B cell (primary cell): ENCODE measurements around the gene APOC1. TPM values are rescaled to one million over a fixed set of nuclear protein-coding genes. Genes with fewer than 3 reads are reported as not detected.

ENCODE experiments used
- ATAC-seq: fragments of 200-7000 bp; cut with Tn5 transposase; one replicate; pipeline ENCODE4 v1.10.0; 2021; ENCODE audit warnings: low read depth, mild to moderate bottlenecking, moderate number of reproducible peaks, moderate library complexity
- CTCF ChIA-PET: fragments of 350-600 bp; sonication (Branson Sonifier 250); formaldehyde crosslinking; loops from one replicate; lab custom pipeline; 2021; ENCODE audit warnings: antibody characterized with exemption, inconsistent platforms; lab: Charles Lee
- POLR2A ChIA-PET: fragments of 350-600 bp; sonication (Branson Sonifier 250); formaldehyde crosslinking; loops from one replicate; lab custom pipeline; 2021; ENCODE audit warnings: antibody characterized with exemption; lab: Charles Lee
- DNase-seq: peaks from one replicate; pipeline ENCODE4 v3.0.0; 2013
- H2AFZ ChIP-seq: 2 replicates; pipeline ENCODE4 v1.6.1; 2012; ENCODE audit warnings: mild to moderate bottlenecking, low read depth, low read length; ENCODE audit not compliant: insufficient read depth, poor library complexity, severe bottlenecking
- H3K27ac ChIP-seq, 2 donors: 1 replicate in 1 of 2; 2 replicates in 1 of 2; pipeline ENCODE4 v1.5.1; 2012 to 2013; ENCODE audit warnings: low read length in 2 of 2, mild to moderate bottlenecking in 2 of 2, moderate library complexity in 1 of 2
- H3K27me3 ChIP-seq, 4 experiments: fragments of 200-600 bp in 1 of 4; sonication (generic) in 1 of 4; replicated peaks in 1 of 4; 1 replicate in 2 of 4; 2 replicates in 2 of 4; pipeline versions ENCODE4 v1.6.1 to v1.7.0; 2013 to 2016; ENCODE audit warnings: low read length in 3 of 4, mild to moderate bottlenecking in 2 of 4, mixed read lengths in 1 of 4, moderate library complexity in 1 of 4; ENCODE audit not compliant: insufficient read depth in 4 of 4, control insufficient read depth in 3 of 4; ENCODE audit errors: control extremely low read depth in 1 of 4
- H3K36me3 ChIP-seq, 2 experiments: replicated peaks in 1 of 2; 1 replicate in 1 of 2; 2 replicates in 1 of 2; pipeline versions ENCODE4 v1.6.1 to v1.7.1; 2013; ENCODE audit warnings: low read length in 1 of 2; ENCODE audit not compliant: insufficient read depth in 2 of 2, control insufficient read depth in 1 of 2; ENCODE audit errors: control extremely low read depth in 1 of 2, extremely low read depth in 1 of 2
- H3K4me1 ChIP-seq, 2 donors: fragments of 200-600 bp in 1 of 2; sonication (generic) in 1 of 2; 1 replicate in 1 of 2; 2 replicates in 1 of 2; pipeline versions ENCODE4 v1.5.1 to v1.6.1; 2013 to 2017; ENCODE audit warnings: low read length in 2 of 2; ENCODE audit not compliant: control insufficient read depth in 2 of 2, insufficient read depth in 2 of 2
- H3K4me2 ChIP-seq: replicated peaks from 2 replicates; pipeline ENCODE3; 2012; ENCODE audit warnings: mild to moderate bottlenecking, low read depth, low read length; ENCODE audit not compliant: poor library complexity, severe bottlenecking
- H3K4me3 ChIP-seq, 5 experiments: fragments of 200-600 bp in 1 of 5; sonication (generic) in 1 of 5; 1 replicate in 3 of 5; 2 replicates in 2 of 5; pipeline versions ENCODE4 v1.5.1 to v1.7.0; 2011 to 2016; ENCODE audit warnings: low read length in 4 of 5, mild to moderate bottlenecking in 4 of 5, low read depth in 2 of 5, control low read depth in 1 of 5, moderate library complexity in 1 of 5; ENCODE audit not compliant: insufficient read depth in 1 of 5; ENCODE audit errors: control extremely low read depth in 1 of 5, extremely low read depth in 1 of 5
- H3K79me2 ChIP-seq: fragments of 200-600 bp; sonication (generic); one replicate; pipeline ENCODE4 v1.6.0; 2016; ENCODE audit warnings: low read length; ENCODE audit not compliant: control insufficient read depth, insufficient read depth
- H3K9ac ChIP-seq: fragments of 200-600 bp; sonication (generic); 2 replicates; pipeline ENCODE4 v1.6.1; 2017; ENCODE audit warnings: mild to moderate bottlenecking, low read length, moderate library complexity
- H3K9me3 ChIP-seq, 3 donors: one replicate each; pipeline versions ENCODE4 v1.6.1 to v1.7.1; 2013; ENCODE audit warnings: low read length in 2 of 3; ENCODE audit not compliant: control insufficient read depth in 2 of 3, insufficient read depth in 1 of 3; ENCODE audit errors: control extremely low read depth in 1 of 3
- H4K20me1 ChIP-seq: 2 replicates; pipeline ENCODE4 v1.6.0; 2012; ENCODE audit warnings: mild to moderate bottlenecking, low read length; ENCODE audit not compliant: insufficient read depth, control insufficient read depth, poor library complexity, severe bottlenecking
- H3K27ac Mint-ChIP-seq: one replicate; pipeline ENCODE4 v1.8.0; 2021; ENCODE audit warnings: mixed read lengths
- H3K27me3 Mint-ChIP-seq: one replicate; pipeline ENCODE4 v1.8.0; 2021; ENCODE audit warnings: mixed read lengths
- H3K4me1 Mint-ChIP-seq: one replicate; pipeline ENCODE4 v1.8.0; 2021; ENCODE audit warnings: mixed read lengths
- H3K4me3 Mint-ChIP-seq: one replicate; pipeline ENCODE4 v1.8.0; 2021; ENCODE audit warnings: mixed read lengths
- H3K9me3 Mint-ChIP-seq: one replicate; pipeline ENCODE4 v1.8.0; 2022; ENCODE audit warnings: mixed read lengths; ENCODE audit not compliant: insufficient read depth
- EZH2 ChIP-seq: IDR thresholded peaks from 2 replicates; pipeline ENCODE4 v1.6.1; 2012; ENCODE audit warnings: borderline replicate concordance, low read depth, mild to moderate bottlenecking, moderate library complexity, low read length; ENCODE audit not compliant: insufficient read depth, poor library complexity, severe bottlenecking
- WGBS: methylation state at CpG from one replicate; pipeline ENCODE4 v1.1.5; 2013; ENCODE audit warnings: missing lambda C conversion rate; ENCODE audit not compliant: insufficient coverage; 5-methylcytosine and 5-hydroxymethylcytosine counted together
- intact Hi-C: fragments of 100-400 bp; cut with micrococcal nuclease; formaldehyde crosslinking; loops from one replicate; pipeline ENCODE4 v1.10.0; 2022
- polyA plus RNA-seq: library from polyadenylated mRNA; depleted of rRNA; stranded (reverse); fragments of >200 nt; gene quantifications from 2 replicates; pipeline ENCODE4 v1.2.3, GENCODE V29; 2012
- total RNA-seq, 2 donors: library from RNA; stranded (reverse); fragments of 120-200 nt in 1 of 2; gene quantifications; 1 replicate in 1 of 2; 2 replicates in 1 of 2; pipeline versions ENCODE4 v1.2.3 to v1.2.4, GENCODE V29; 2013 to 2022
- TF ChIP-seq, protein P1 (sequence below): fragments of 200-600 bp; IDR thresholded peaks from one replicate; pipeline ENCODE4 v1.8.0; 2022; ENCODE audit warnings: antibody characterized with exemption, mild to moderate bottlenecking

The APOC1 gene
- total and polyA plus RNA-seq, 2 donors (not counting 1 experiment from before 2014, with no cell fraction given) = not detected

GRCh38 chr19:44959691-44960090 is 45.3 kb downstream of the APOC1 start:
- Mint-ChIP-seq H3K27me3 (no peaks in the 10 kb centered on the region), H3K27ac (peak overlapping the region; percentile 98), H3K4me1 (peaks cover 70% of the 10 kb centered on the region), H3K9me3 (no peaks in the 10 kb centered on the region), H3K4me3 (peak overlapping the region; percentile 45)
- Histone ChIP-seq H3K4me3 (no peak overlapping the region), H3K27me3 (no peaks in the 10 kb centered on the region), H2AFZ (no peak overlapping the region), H3K9me3 (no peaks in the 10 kb centered on the region), H3K4me2 (no peak overlapping the region), H3K27ac (peak overlapping the region; percentile 34 to 86), H3K36me3 (peaks cover 2 to 14% of the 10 kb centered on the region in 2 experiments), H3K9ac (no peak overlapping the region), H3K4me1 (peaks cover 62 to 67% of the 10 kb centered on the region in 2 donors), H3K79me2 (peaks cover 95% of the 10 kb centered on the region), H4K20me1 (peaks cover 49% of the 10 kb centered on the region)
- no peak for TF ChIP-seq EZH2
- TF ChIP-seq, protein P1, sequence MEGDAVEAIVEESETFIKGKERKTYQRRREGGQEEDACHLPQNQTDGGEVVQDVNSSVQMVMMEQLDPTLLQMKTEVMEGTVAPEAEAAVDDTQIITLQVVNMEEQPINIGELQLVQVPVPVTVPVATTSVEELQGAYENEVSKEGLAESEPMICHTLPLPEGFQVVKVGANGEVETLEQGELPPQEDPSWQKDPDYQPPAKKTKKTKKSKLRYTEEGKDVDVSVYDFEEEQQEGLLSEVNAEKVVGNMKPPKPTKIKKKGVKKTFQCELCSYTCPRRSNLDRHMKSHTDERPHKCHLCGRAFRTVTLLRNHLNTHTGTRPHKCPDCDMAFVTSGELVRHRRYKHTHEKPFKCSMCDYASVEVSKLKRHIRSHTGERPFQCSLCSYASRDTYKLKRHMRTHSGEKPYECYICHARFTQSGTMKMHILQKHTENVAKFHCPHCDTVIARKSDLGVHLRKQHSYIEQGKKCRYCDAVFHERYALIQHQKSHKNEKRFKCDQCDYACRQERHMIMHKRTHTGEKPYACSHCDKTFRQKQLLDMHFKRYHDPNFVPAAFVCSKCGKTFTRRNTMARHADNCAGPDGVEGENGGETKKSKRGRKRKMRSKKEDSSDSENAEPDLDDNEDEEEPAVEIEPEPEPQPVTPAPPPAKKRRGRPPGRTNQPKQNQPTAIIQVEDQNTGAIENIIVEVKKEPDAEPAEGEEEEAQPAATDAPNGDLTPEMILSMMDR = no peak
- DNase-seq (no peak), ATAC-seq (no peak)
- POLR2A ChIA-PET = no interaction called here
- intact Hi-C loops = no loop called here
- 96% methylated on average over 3 of the region's 5 CpGs for WGBS
- CTCF ChIA-PET = no interaction called here

DNA sequence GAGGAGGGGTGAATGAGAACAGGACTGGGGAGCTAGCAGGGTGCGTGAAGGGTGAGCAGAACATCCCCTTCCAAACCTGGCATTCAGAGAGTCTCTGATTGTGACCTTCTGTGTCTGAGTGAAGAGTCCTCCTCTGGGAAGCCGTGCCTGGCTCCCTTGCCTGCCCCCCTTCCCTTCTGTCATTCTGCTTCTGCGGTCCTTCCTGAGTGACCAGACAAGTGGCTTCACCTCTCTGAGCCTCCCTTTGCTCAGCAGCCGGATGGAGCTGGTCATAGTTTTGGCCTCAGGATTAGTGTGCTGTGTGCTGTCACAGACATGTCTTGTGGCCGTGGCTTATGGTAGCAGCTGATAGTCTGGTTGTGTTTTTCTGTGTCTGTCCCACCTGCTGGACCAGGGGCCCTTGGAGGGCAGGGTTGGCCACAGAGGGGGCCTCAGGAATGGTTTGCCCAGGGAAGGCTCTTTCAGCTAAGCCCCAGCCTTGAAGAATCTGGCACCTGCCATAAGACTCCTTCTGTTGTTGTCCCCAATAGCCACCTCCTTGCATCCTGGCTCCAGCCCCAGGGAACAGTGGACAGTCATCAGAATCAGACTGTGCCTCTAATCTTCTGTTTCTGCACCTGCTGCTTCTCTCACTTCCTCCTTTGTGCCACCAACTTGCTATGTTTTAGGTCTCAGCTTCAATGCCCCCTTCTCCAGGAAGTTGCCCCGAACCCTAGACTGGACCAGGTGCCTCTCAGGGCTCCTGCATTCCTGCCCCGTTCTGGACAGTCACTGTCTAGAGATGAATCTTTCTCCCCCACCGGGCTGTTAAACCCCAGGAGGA is 46.7 kb downstream of the APOC1 start:
- peak overlapping the region; percentile 22 for H3K9ac ChIP-seq
- 21% methylated on average over 5 of the region's 8 CpGs for WGBS
- intact Hi-C loops = no loop called here
- H3K79me2 ChIP-seq = peaks cover 93% of the 10 kb centered on the region
- Mint-ChIP-seq H3K4me1 (peaks cover 60% of the 10 kb centered on the region), H3K4me3 (peak overlapping the region; percentile 77), H3K27ac (peak overlapping the region; percentile 98), H3K9me3 (no peaks in the 10 kb centered on the region), H3K27me3 (no peaks in the 10 kb centered on the region)
- DNase-seq (peak; percentile 71), ATAC-seq (peak; percentile 89)
- peak overlapping the region; percentile 43 for H2AFZ ChIP-seq
- H4K20me1 ChIP-seq = peaks cover 46% of the 10 kb centered on the region
- peak overlapping the region; percentile 71 for H3K4me2 ChIP-seq
- H3K36me3 ChIP-seq = peaks cover 5 to 20% of the 10 kb centered on the region in 2 experiments
- H3K27ac ChIP-seq = peak overlapping the region; percentile 67 to 86
- peaks cover 58 to 61% of the 10 kb centered on the region in 2 donors for H3K4me1 ChIP-seq
- CTCF ChIA-PET = interaction anchor here (0.5 to 2.9 kb wide), 4 partner anchors 9 to 1659 kb away, joined by 3 to 9 read pairs (median 4); no protein-coding TSS in a partner anchor
- H3K9me3 ChIP-seq = no peaks in the 10 kb centered on the region
- POLR2A ChIA-PET = interaction anchor here (0.6 to 1.4 kb wide), 3 partner anchors 12 to 55 kb away, joined by 3 to 7 read pairs (median 3); partner anchors contain the start of genes APOE and RELB
- no peaks in the 10 kb centered on the region for H3K27me3 ChIP-seq
- no peak for TF ChIP-seq EZH2
- TF ChIP-seq, protein P1 = no peak
- H3K4me3 ChIP-seq = peak overlapping the region in 3 of 5 experiments; percentile 2 to 15 (median 6)
